ENCODE results near the gene PORCN.

- TF ChIP-seq POLR2A (IDR thresholded peaks at IDR 0.05) (no peak), CTCF (IDR thresholded peaks at IDR 0.05) (no peak), POLR2AphosphoS5 (IDR thresholded peaks at IDR 0.05) (no peak)
Observed at GRCh38 chrX:48489296-48489695, 19.5 kb upstream of the PORCN start.
